Psoas muscle (tissue), 8 donors: ENCODE data around the gene KCTD4. TPM values are rescaled to one million over a fixed set of nuclear protein-coding genes. Genes with fewer than 3 reads are reported as not detected.

ENCODE experiments used
- ATAC-seq, 4 donors: fragments of 200-7000 bp; cut with Tn5 transposase; one replicate each; pipeline ENCODE4 v1.9.1; 2020; ENCODE audit warnings: moderate library complexity in 3 of 4, mild to moderate bottlenecking in 2 of 4
- DNase-seq, 2 donors: peaks; one replicate each; pipeline ENCODE4 v3.0.0-alpha.2; 2020
- H3K27ac ChIP-seq: fragments of 200-600 bp; one replicate; pipeline ENCODE4 v1.8.0; 2022
- H3K27me3 ChIP-seq, 3 donors: fragments of 200-600 bp in 1 of 3; one replicate each; pipeline versions ENCODE4 v1.6.1 to v1.8.0; 2013 to 2022; ENCODE audit warnings: low read length in 2 of 3, mild to moderate bottlenecking in 2 of 3, moderate library complexity in 1 of 3; ENCODE audit not compliant: insufficient read depth in 3 of 3
- H3K36me3 ChIP-seq, 2 donors: fragments of 200-600 bp in 1 of 2; one replicate each; pipeline versions ENCODE4 v1.6.1 to v1.8.0; 2013 to 2022; ENCODE audit warnings: low read depth in 1 of 2, mild to moderate bottlenecking in 1 of 2, moderate library complexity in 1 of 2; ENCODE audit not compliant: insufficient read depth in 1 of 2
- H3K4me1 ChIP-seq: fragments of 200-600 bp; one replicate; pipeline ENCODE4 v1.8.0; 2022
- H3K4me3 ChIP-seq: fragments of 200-600 bp; one replicate; pipeline ENCODE4 v1.8.0; 2022; ENCODE audit warnings: mild to moderate bottlenecking
- H3K9me3 ChIP-seq: fragments of 200-600 bp; one replicate; pipeline ENCODE4 v1.8.0; 2022
- CTCF ChIP-seq: fragments of 200-600 bp; IDR thresholded peaks from one replicate; pipeline ENCODE4 v1.8.0; 2022; ENCODE audit warnings: antibody characterized with exemption
- WGBS, 3 donors: extraction: QIAGEN DNeasy Blood & Tissue Kit; methylation state at CpG; one replicate each; pipeline versions ENCODE4 v1.1.6 to v1.1.7; 2013; 5-methylcytosine and 5-hydroxymethylcytosine counted together
- intact Hi-C, 2 donors: fragments of 100-400 bp; cut with DNase I; formaldehyde crosslinking; loops; one replicate each; pipeline versions ENCODE4 v1.11.0 to v1.14.2; 2022
- polyA plus RNA-seq, 3 donors: library from polyadenylated mRNA; stranded (reverse); fragments of 200-250 nt; gene quantifications; one replicate each; pipeline ENCODE4 v1.2.3, GENCODE V29; 2013
- total RNA-seq, 4 donors: library from RNA; stranded (reverse); fragmentation: NEBNext Ultra II Directional in 2 of 4; extraction: Animal tissue kit (Norgen Biotek cat#: 25700) in 2 of 4; gene quantifications; one replicate each; pipeline versions ENCODE4 v1.2.1 to v1.2.4, GENCODE V29; 2021 to 2023
- donor health status: healthy with polysubstance abuse.
- donor health status: DM: no; HTN: no; CAD: no; lungs with moderate emphysema.
- donor health status: Bipolar disorder and iron deficiency.
- donor health status: healthy.
- donor health status: DM: yes; HTN: yes; CAD: no.
- donor health status: DM: no; HTN: no; CAD: no.
- donor health status: DM: no; HTN: no; CAD: no.
- donor health status: DM: yes; HTN: yes; CAD: no.

Gene KCTD4
- total and polyA plus RNA-seq, 7 donors = 0.08 TPM; not detected in 6

GRCh38 chr13:45143346-45143751 is 57.5 kb downstream of the KCTD4 start:
- Histone ChIP-seq H3K4me3 (no peak overlapping the region), H3K9me3 (no peaks in the 10 kb centered on the region), H3K36me3 (peaks cover 0 to 15% of the 10 kb centered on the region in 2 donors), H3K4me1 (no peaks in the 10 kb centered on the region), H3K27me3 (no peaks in the 10 kb centered on the region), H3K27ac (no peak overlapping the region)
- ATAC-seq (no peak), DNase-seq (no peak)
- 84 to 89% (median 84%) methylated on average over 7 of the region's 7 CpGs for WGBS, 3 donors
- TF ChIP-seq CTCF = no peak
- intact Hi-C loops = loop anchor here in 1 of 2 donors (5.0 kb wide), 1 partner anchor 34 kb away; no protein-coding TSS in a partner anchor

Other genes starting within 250 kb of the KCTD4 start
- gene NUFIP1, start 211.6 kb downstream of the KCTD4 start, total RNA-seq = 1 to 10 TPM; 4.7 to 7.5 (median 6.2) TPM
- 1 to 10 TPM; 3.4 to 6.6 (median 5.1) TPM for gene NUFIP1, start 211.6 kb downstream of the KCTD4 start, polyA plus RNA-seq
- 10 to 100 TPM; 12.0 to 16.2 (median 13.1) TPM for gene GPALPP1, start 211.5 kb downstream of the KCTD4 start, total RNA-seq
- gene GPALPP1, start 211.5 kb downstream of the KCTD4 start, polyA plus RNA-seq = 1 to 10 TPM; 5.4 to 8.4 (median 5.5) TPM
- gene GTF2F2, start 80.5 kb downstream of the KCTD4 start, total RNA-seq = 10 to 100 TPM; 12.9 to 23.2 (median 15.4) TPM
- 10 to 100 TPM; 19.2 to 23.5 (median 23.0) TPM for gene GTF2F2, start 80.5 kb downstream of the KCTD4 start, polyA plus RNA-seq
- over 10,000 TPM in 3 of 4 donors, 1,000 to 10,000 TPM in 1; 7,807 to 12,417 (median 11,452) TPM for gene TPT1, start 140.1 kb upstream of the KCTD4 start, total RNA-seq
- gene TPT1, start 140.1 kb upstream of the KCTD4 start, polyA plus RNA-seq = over 10,000 TPM; 17,732 to 19,074 (median 18,570) TPM
- gene SLC25A30, start 217.3 kb upstream of the KCTD4 start, total RNA-seq = 10 to 100 TPM; 21.7 to 69.8 (median 53.4) TPM
- 10 to 100 TPM in 2 of 3 donors, 1 to 10 TPM in 1; 6.2 to 42.8 (median 19.3) TPM for gene SLC25A30, start 217.3 kb upstream of the KCTD4 start, polyA plus RNA-seq